SK-N-SH (cell line): ENCODE results near the gene ERGIC2. TPM values are rescaled to one million over a fixed set of nuclear protein-coding genes. Genes with fewer than 3 reads are reported as not detected.
"Not testable (repeated sequence)": the region's sequence is repeated elsewhere in the genome, so short reads cannot be mapped to it uniquely, and the experiment has no call there.

Source experiments
- CTCF ChIA-PET: fragments of 300-600, 350-600 bp; formaldehyde crosslinking; extraction: SDS; loops from one replicate; lab custom pipeline; 2021; lab: Yijun Ruan, JAX
- POLR2A ChIA-PET: fragments of 350-600 bp; sonication (Branson Sonifier 250); formaldehyde crosslinking; extraction: SDS; loops from one replicate; lab custom pipeline; 2020; ENCODE audit warnings: antibody characterized with exemption, inconsistent platforms; lab: Yijun Ruan, JAX
- DNase-seq: peaks from one replicate; pipeline ENCODE4 v3.0.0; 2012
- H2AFZ ChIP-seq: fragments of 200-600 bp; sonication (generic); 2 replicates; pipeline ENCODE4 v1.8.1; 2016; ENCODE audit warnings: antibody characterized with exemption, mild to moderate bottlenecking, low read depth
- H3F3A ChIP-seq: fragments of 200-600 bp; sonication (generic); replicated peaks from 2 replicates; pipeline ENCODE3; 2016; ENCODE audit warnings: antibody characterized with exemption, mild to moderate bottlenecking; ENCODE audit not compliant: insufficient read depth
- H3K27ac ChIP-seq, 2 experiments: fragments of 200-500 bp in 1 of 2; fragments of 200-600 bp in 1 of 2; sonication (Bioruptor generic) in 1 of 2; sonication (generic), shearing (Covaris generic) in 1 of 2; 2 replicates each; pipeline versions ENCODE4 v1.5.1 to v1.6.1; 2014 to 2016; ENCODE audit warnings: low read depth in 2 of 2, inconsistent platforms in 1 of 2, low read length in 1 of 2, mild to moderate bottlenecking in 1 of 2, mixed read lengths in 1 of 2
- H3K27me3 ChIP-seq: fragments of 200-600 bp; sonication (generic), shearing (Covaris generic); 2 replicates; pipeline ENCODE4 v1.6.1; 2016; ENCODE audit warnings: mixed run types; ENCODE audit not compliant: insufficient read depth
- H3K36me3 ChIP-seq, 2 experiments: fragments of 200-500 bp in 1 of 2; fragments of 200-600 bp in 1 of 2; sonication (Bioruptor generic) in 1 of 2; sonication (generic) in 1 of 2; replicated peaks in 1 of 2; 2 replicates each; pipeline versions ENCODE3 to v1.5.1; 2014 to 2016; ENCODE audit warnings: low read length in 1 of 2, mild to moderate bottlenecking in 1 of 2; ENCODE audit not compliant: insufficient read depth in 2 of 2, control insufficient read depth in 1 of 2
- H3K4me1 ChIP-seq, 2 experiments: fragments of 200-500 bp in 1 of 2; fragments of 200-600 bp in 1 of 2; sonication (Bioruptor generic) in 1 of 2; sonication (generic), shearing (Covaris generic) in 1 of 2; 2 replicates each; pipeline versions ENCODE4 v1.5.1 to v1.6.1; 2014 to 2016; ENCODE audit warnings: low read depth in 1 of 2, low read length in 1 of 2, mixed run types in 1 of 2; ENCODE audit not compliant: insufficient read depth in 2 of 2, control insufficient read depth in 1 of 2
- H3K4me2 ChIP-seq: fragments of 200-600 bp; sonication (generic), shearing (Covaris generic); 2 replicates; pipeline ENCODE4 v1.6.1; 2017; ENCODE audit warnings: mixed run types
- H3K4me3 ChIP-seq, 2 experiments: fragments of 200-500 bp in 1 of 2; fragments of 200-600 bp in 1 of 2; sonication (Bioruptor generic) in 1 of 2; sonication (generic), shearing (Covaris generic) in 1 of 2; 2 replicates each; pipeline versions ENCODE4 v1.5.1 to v1.8.1; 2014 to 2016; ENCODE audit warnings: low read depth in 2 of 2, inconsistent platforms in 1 of 2, low read length in 1 of 2, mild to moderate bottlenecking in 1 of 2, mixed read lengths in 1 of 2, moderate library complexity in 1 of 2
- H3K79me2 ChIP-seq: fragments of 200-600 bp; sonication (generic); 2 replicates; pipeline ENCODE4 v1.8.1; 2017; ENCODE audit warnings: mild to moderate bottlenecking; ENCODE audit not compliant: insufficient read depth
- H3K9ac ChIP-seq: fragments of 200-600 bp; sonication (generic); 2 replicates; pipeline ENCODE4 v1.6.1; 2017; ENCODE audit warnings: mixed run types
- H3K9me2 ChIP-seq: fragments of 200-600 bp; sonication (generic); 2 replicates; pipeline ENCODE4 v1.6.1; 2017; ENCODE audit warnings: mixed run types
- H3K9me3 ChIP-seq: fragments of 200-600 bp; sonication (generic); 2 replicates; pipeline ENCODE4 v1.6.1; 2017; ENCODE audit warnings: mixed run types, mild to moderate bottlenecking, moderate library complexity
- H4K20me1 ChIP-seq: fragments of 200-600 bp; sonication (generic); 2 replicates; pipeline ENCODE4 v1.6.1; 2017; ENCODE audit warnings: mild to moderate bottlenecking, mixed run types; ENCODE audit not compliant: insufficient read depth
- FOXJ3 ChIP-seq: sonication (generic); formaldehyde crosslinking; IDR thresholded peaks from 2 replicates; pipeline ENCODE4 v1.5.1; 2020; ENCODE audit warnings: mild to moderate bottlenecking, missing genetic modification reagents
- JUND ChIP-seq: IDR thresholded peaks from 2 replicates; pipeline ENCODE4 v1.4.0; 2012
- RAD21 ChIP-seq: IDR thresholded peaks from 2 replicates; pipeline ENCODE4 v1.6.1; 2012; ENCODE audit warnings: mild to moderate bottlenecking, low read length
- ZBTB33 ChIP-seq: IDR thresholded peaks from 2 replicates; pipeline ENCODE4 v1.4.0; 2012; ENCODE audit warnings: low read depth, borderline replicate concordance
- WGBS: methylation state at CpG from one replicate; pipeline ENCODE4 v1.1.6; 2017; ENCODE audit warnings: low lambda C conversion rate; 5-methylcytosine and 5-hydroxymethylcytosine counted together
- polyA plus RNA-seq, 3 experiments: library from polyadenylated mRNA; depleted of rRNA; stranded (reverse); fragments of >200 nt; gene quantifications; 2 replicates each; pipeline ENCODE4 v1.2.3, GENCODE V29; 2012

ERGIC2 gene
- polyA plus RNA-seq, 1 of the 3 experiments (the other 2 are of a cell fraction), result 22.1 TPM

- no peak overlapping the region for H3K4me3 ChIP-seq
- 92% methylated on average over 57 of the region's 65 CpGs for WGBS
Measured at GRCh38 chr12:29389295-29389919, 8.4 kb upstream of the ERGIC2 start.

GRCh38 chr12:29386084-29386680 lies 5.2 kb upstream of the ERGIC2 start:
- DNase-seq, H3K4me3 ChIP-seq, H3K79me2 ChIP-seq, H3K9me3 ChIP-seq, H3K27ac ChIP-seq, H4K20me1 ChIP-seq, CTCF ChIA-PET, H3K9me2 ChIP-seq, H2AFZ ChIP-seq, POLR2A ChIA-PET, H3K4me2 ChIP-seq, H3K36me3 ChIP-seq, H3K27me3 ChIP-seq, H3F3A ChIP-seq, H3K9ac ChIP-seq, H3K4me1 ChIP-seq: not testable (repeated sequence)
- 92% methylated on average over 7 of the region's 36 CpGs for WGBS

More at GRCh38 chr12:29389295-29389919, 8.4 kb upstream of the ERGIC2 start:
- H3K9ac ChIP-seq, result no peak overlapping the region
- POLR2A ChIA-PET, result no interaction called here
- H2AFZ ChIP-seq, result no peak overlapping the region
- no peak overlapping the region for H3K27ac ChIP-seq
- no peak for DNase-seq
- H3K4me2 ChIP-seq, result no peak overlapping the region
- no peaks in the 10 kb centered on the region for H3K4me1 ChIP-seq
- H3K9me2 ChIP-seq, result no peaks in the 10 kb centered on the region
- no peaks in the 10 kb centered on the region for H3K9me3 ChIP-seq
- H3K36me3 ChIP-seq, result no peaks in the 10 kb centered on the region
- H3K79me2 ChIP-seq, result no peaks in the 10 kb centered on the region
- no peak for TF ChIP-seq RAD21
- no peak for TF ChIP-seq FOXJ3
- TF ChIP-seq JUND, result no peak
- no peak for TF ChIP-seq ZBTB33
- CTCF ChIA-PET, result no interaction called here
- H3K27me3 ChIP-seq, result no peaks in the 10 kb centered on the region
- no peaks in the 10 kb centered on the region for H4K20me1 ChIP-seq
- H3F3A ChIP-seq, result no peaks in the 10 kb centered on the region

- H2AFZ ChIP-seq, H3K27me3 ChIP-seq, POLR2A ChIA-PET, DNase-seq, H3K36me3 ChIP-seq, H3F3A ChIP-seq, H3K9me2 ChIP-seq, H3K27ac ChIP-seq, H4K20me1 ChIP-seq, H3K79me2 ChIP-seq, H3K4me2 ChIP-seq, H3K4me3 ChIP-seq, CTCF ChIA-PET, H3K9ac ChIP-seq, H3K4me1 ChIP-seq, H3K9me3 ChIP-seq: not testable (repeated sequence)
- 77% methylated on average over 14 of the region's 17 CpGs for WGBS
Measured at GRCh38 chr12:29385194-29385593, 4.2 kb upstream of the ERGIC2 start.
